ENCODE measurements around the gene GJB2. TPM values are rescaled to one million over a fixed set of nuclear protein-coding genes. Genes with fewer than 3 reads are reported as not detected.

GJB2 gene
- total and polyA plus RNA-seq, 2 of the 8 experiments (the other 6 are each of a cell fraction or from before 2014, with no cell fraction given) = 0.20 to 0.21 TPM

Other genes with a start within 250 kb of the GJB2 start
- 159 and 171 TPM in 2 replicates for gene ZMYM2, start 234.2 kb downstream of the GJB2 start, total RNA-seq (2021; fragmentation: NEBNext Ultra II Directional; extraction: Animal tissue kit (Norgen Biotek cat#: 25700))
- gene ZMYM2, start 234.2 kb downstream of the GJB2 start, polyA plus RNA-seq (2011; rRNA removed) = 25.0 and 41.2 TPM in 2 replicates
- gene GJA3, start 31.9 kb downstream of the GJB2 start, total RNA-seq (2021; fragmentation: NEBNext Ultra II Directional; extraction: Animal tissue kit (Norgen Biotek cat#: 25700)) = 0.48 and 0.60 TPM in 2 replicates
- 0.12 and 0.16 TPM in 2 replicates for gene GJA3, start 31.9 kb downstream of the GJB2 start, polyA plus RNA-seq (2011; rRNA removed)
- gene GJB6, start 39.4 kb upstream of the GJB2 start, total RNA-seq (2021; fragmentation: NEBNext Ultra II Directional; extraction: Animal tissue kit (Norgen Biotek cat#: 25700)) = not detected in 2 replicates
- not detected in 2 replicates for gene GJB6, start 39.4 kb upstream of the GJB2 start, polyA plus RNA-seq (2011; rRNA removed)